IMR-90 (cell line): ENCODE measurements around the gene GGTA1. TPM values are rescaled to one million over a fixed set of nuclear protein-coding genes. Genes with fewer than 3 reads are reported as not detected.

Source experiments
- ATAC-seq: fragments of 200-7000 bp; cut with Tn5 transposase; 2 replicates; pipeline ENCODE4 v1.9.1; 2020; ENCODE audit warnings: low read depth, mild to moderate bottlenecking, moderate library complexity
- BruUV-seq: library from RNA; stranded (reverse); fragments of 400-500 nt; replicated peaks from 2 replicates; lab custom pipeline; 2021; lab: Mats Ljungman, UMichigan
- CTCF ChIA-PET: fragments of 300-600 bp; formaldehyde crosslinking; extraction: SDS; loops from one replicate; lab custom pipeline; 2021; ENCODE audit warnings: antibody characterized with exemption; lab: Yijun Ruan, JAX
- POLR2A ChIA-PET: fragments of 300-600 bp; sonication (Branson Sonifier 250); formaldehyde crosslinking; loops from one replicate; lab custom pipeline; 2022; ENCODE audit warnings: antibody characterized with exemption; ENCODE audit not compliant: unreplicated experiment; lab: Charles Lee
- DNase-seq: peaks from one replicate; pipeline ENCODE4 v3.0.0; 2013
- H2AFZ ChIP-seq: replicated peaks from 2 replicates; pipeline ENCODE3; 2013; ENCODE audit warnings: low read length, mild to moderate bottlenecking; ENCODE audit not compliant: poor library complexity
- H2AK5ac ChIP-seq: 2 replicates; pipeline ENCODE4 v1.6.1; 2013; ENCODE audit warnings: low read depth, low read length, inconsistent platforms
- H2AK9ac ChIP-seq: replicated peaks from 2 replicates; pipeline ENCODE3; 2013; ENCODE audit warnings: mild to moderate bottlenecking, low read depth, low read length, moderate library complexity; ENCODE audit not compliant: poor library complexity
- H2BK120ac ChIP-seq: 2 replicates; pipeline ENCODE4 v1.6.1; 2013; ENCODE audit warnings: low read depth, low read length, inconsistent platforms
- H2BK15ac ChIP-seq: 3 replicates; pipeline ENCODE4 v1.6.1; 2013; ENCODE audit warnings: low read depth, low read length, inconsistent platforms
- H2BK20ac ChIP-seq: 2 replicates; pipeline ENCODE4 v1.6.1; 2013; ENCODE audit warnings: low read depth, mild to moderate bottlenecking, inconsistent platforms, low read length, moderate library complexity
- H2BK5ac ChIP-seq: 2 replicates; pipeline ENCODE4 v1.6.1; 2013; ENCODE audit warnings: mild to moderate bottlenecking, low read depth, low read length, inconsistent platforms; ENCODE audit not compliant: poor library complexity, severe bottlenecking
- H3K14ac ChIP-seq: replicated peaks from 2 replicates; pipeline ENCODE4 v1.6.1; 2013; ENCODE audit warnings: low read depth, low read length, inconsistent platforms
- H3K18ac ChIP-seq: 2 replicates; pipeline ENCODE4 v1.6.1; 2013; ENCODE audit warnings: low read depth, low read length, control low read depth
- H3K23ac ChIP-seq: 2 replicates; pipeline ENCODE4 v1.6.1; 2013; ENCODE audit warnings: low read depth, low read length, inconsistent platforms
- H3K27ac ChIP-seq: 2 replicates; pipeline ENCODE4 v1.5.1; 2013; ENCODE audit warnings: mild to moderate bottlenecking, control low read depth, low read length; ENCODE audit not compliant: insufficient read depth
- H3K27me3 ChIP-seq: 2 replicates; pipeline ENCODE4 v1.6.1; 2013; ENCODE audit warnings: low read length; ENCODE audit not compliant: control insufficient read depth, insufficient read depth
- H3K36me3 ChIP-seq: 2 replicates; pipeline ENCODE4 v1.6.1; 2013; ENCODE audit warnings: low read length, mixed read lengths; ENCODE audit not compliant: control insufficient read depth, insufficient read depth
- H3K4ac ChIP-seq: 2 replicates; pipeline ENCODE4 v1.6.1; 2013; ENCODE audit warnings: low read depth, low read length, inconsistent platforms
- H3K4me1 ChIP-seq: 2 replicates; pipeline ENCODE4 v1.6.1; 2013; ENCODE audit warnings: low read length, mixed read lengths; ENCODE audit not compliant: control insufficient read depth, insufficient read depth
- H3K4me2 ChIP-seq: 2 replicates; pipeline ENCODE4 v1.6.1; 2013; ENCODE audit warnings: low read depth, mild to moderate bottlenecking, control low read depth, low read length, moderate library complexity
- H3K4me3 ChIP-seq: 2 replicates; pipeline ENCODE4 v1.5.1; 2013; ENCODE audit warnings: low read depth, mild to moderate bottlenecking, control low read depth, low read length, moderate library complexity; ENCODE audit not compliant: insufficient read depth
- H3K56ac ChIP-seq: 2 replicates; pipeline ENCODE4 v1.6.1; 2013; ENCODE audit warnings: low read length, inconsistent platforms; ENCODE audit not compliant: insufficient read depth; ENCODE audit errors: extremely low read depth
- H3K79me1 ChIP-seq, 2 experiments: 2 replicates each; pipeline ENCODE4 v1.6.1; 2013; ENCODE audit warnings: low read length in 2 of 2, inconsistent platforms in 1 of 2, low read depth in 1 of 2
- H3K9ac ChIP-seq: 2 replicates; pipeline ENCODE4 v1.6.1; 2013; ENCODE audit warnings: low read depth, low read length, control low read depth
- H3K9me1 ChIP-seq: 2 replicates; pipeline ENCODE4 v1.6.1; 2013; ENCODE audit warnings: low read length, inconsistent platforms; ENCODE audit not compliant: insufficient read depth
- H3K9me3 ChIP-seq: 2 replicates; pipeline ENCODE4 v1.6.1; 2013; ENCODE audit warnings: low read length; ENCODE audit not compliant: control insufficient read depth, insufficient read depth
- H4K20me1 ChIP-seq: 2 replicates; pipeline ENCODE4 v1.6.1; 2013; ENCODE audit warnings: low read length, inconsistent platforms; ENCODE audit not compliant: insufficient read depth
- H4K5ac ChIP-seq: 2 replicates; pipeline ENCODE4 v1.6.1; 2013; ENCODE audit warnings: mild to moderate bottlenecking, low read depth, low read length, control low read depth
- H4K8ac ChIP-seq, 2 experiments: 2 replicates each; pipeline ENCODE4 v1.6.1; 2013; ENCODE audit warnings: low read depth in 2 of 2, low read length in 2 of 2, control low read depth in 1 of 2, inconsistent platforms in 1 of 2
- H4K91ac ChIP-seq: 2 replicates; pipeline ENCODE4 v1.6.1; 2013; ENCODE audit warnings: low read depth, low read length, inconsistent platforms; ENCODE audit not compliant: insufficient read depth
- BHLHE40 ChIP-seq: fragments of 150-350 bp; IDR thresholded peaks from 2 replicates; pipeline ENCODE4 v1.6.1; 2016; ENCODE audit warnings: mild to moderate bottlenecking, low read depth, low read length
- CEBPB ChIP-seq: IDR thresholded peaks from 2 replicates; pipeline ENCODE4 v1.6.1; 2012; ENCODE audit warnings: low read depth, low read length, improper control_type of control experiment
- CHD1 ChIP-seq: IDR thresholded peaks from 2 replicates; pipeline ENCODE4 v1.6.1; 2012; ENCODE audit warnings: low read depth, low read length, improper control_type of control experiment
- CTCF ChIP-seq: conservative IDR thresholded peaks from 2 replicates; pipeline ENCODE4 v1.5.1; 2012; ENCODE audit warnings: mild to moderate bottlenecking, low read depth, low read length, improper control_type of control experiment
- ELK1 ChIP-seq: fragments of 150-350 bp; IDR thresholded peaks from 2 replicates; pipeline ENCODE4 v1.6.1; 2016; ENCODE audit warnings: low read depth, mild to moderate bottlenecking, low read length, moderate library complexity, borderline replicate concordance
- FOS ChIP-seq: fragments of 150-350 bp; IDR thresholded peaks from 2 replicates; pipeline ENCODE4 v1.6.1; 2016; ENCODE audit warnings: low read depth, low read length
- MAFK ChIP-seq: IDR thresholded peaks from 2 replicates; pipeline ENCODE4 v1.6.1; 2012; ENCODE audit warnings: low read depth, low read length, improper control_type of control experiment
- MAZ ChIP-seq: IDR thresholded peaks from 2 replicates; pipeline ENCODE4 v1.6.1; 2012; ENCODE audit warnings: low read depth, mild to moderate bottlenecking, low read length, improper control_type of control experiment, moderate library complexity, borderline replicate concordance
- MXI1 ChIP-seq: IDR thresholded peaks from 2 replicates; pipeline ENCODE4 v1.6.1; 2012; ENCODE audit warnings: low read depth, mild to moderate bottlenecking, low read length, moderate library complexity, borderline replicate concordance
- NFE2L2 ChIP-seq: fragments of 150-350 bp; IDR thresholded peaks from 2 replicates; pipeline ENCODE4 v1.6.1; 2016; ENCODE audit warnings: low read depth, mild to moderate bottlenecking, low read length
- POLR2A ChIP-seq: IDR thresholded peaks from 2 replicates; pipeline ENCODE4 v1.6.1; 2012; ENCODE audit warnings: mild to moderate bottlenecking, low read depth, low read length
- RAD21 ChIP-seq: IDR thresholded peaks from 2 replicates; pipeline ENCODE4 v1.6.1; 2012; ENCODE audit warnings: low read length, improper control_type of control experiment
- RCOR1 ChIP-seq: IDR thresholded peaks from 2 replicates; pipeline ENCODE4 v1.6.1; 2012; ENCODE audit warnings: mild to moderate bottlenecking, low read length, improper control_type of control experiment; ENCODE audit not compliant: insufficient replicate concordance
- RFX5 ChIP-seq: IDR thresholded peaks from 2 replicates; pipeline ENCODE4 v1.8.0; 2012; ENCODE audit warnings: low read depth, mild to moderate bottlenecking, low read length, moderate library complexity
- SMC3 ChIP-seq: fragments of 150-350 bp; IDR thresholded peaks from 2 replicates; pipeline ENCODE4 v1.6.1; 2016; ENCODE audit warnings: low read depth, mild to moderate bottlenecking, antibody characterized with exemption, low read length, moderate library complexity
- USF2 ChIP-seq: fragments of 150-350 bp; IDR thresholded peaks from 2 replicates; pipeline ENCODE4 v1.6.1; 2017; ENCODE audit warnings: mild to moderate bottlenecking, antibody characterized with exemption, low read length, low read depth
- WGBS, 2 experiments: methylation state at CpG; one replicate each; pipeline versions ENCODE4 v1.1.5 to v1.1.7; 2013; ENCODE audit warnings: missing lambda C conversion rate in 2 of 2; ENCODE audit not compliant: insufficient read length in 1 of 2; ENCODE audit errors: extremely low coverage in 2 of 2; 5-methylcytosine and 5-hydroxymethylcytosine counted together
- dilution Hi-C: fragments of 300-500 bp; cut with HindIII; formaldehyde crosslinking; loops from one replicate; pipeline ENCODE4 v1.14.3; 2018; ENCODE audit warnings: low sequenced_read_pairs; ENCODE audit not compliant: unreplicated experiment
- in situ Hi-C: fragments of 300-500 bp; cut with MboI; formaldehyde crosslinking; loops from 3 replicates; pipeline ENCODE4 v1.14.3; 2019; ENCODE audit warnings: low sequenced_read_pairs, inconsistent platforms, mixed read lengths
- intact Hi-C: fragments of 100-400 bp; cut with micrococcal nuclease; formaldehyde crosslinking; loops from 2 replicates; pipeline ENCODE4 v1.10.0; 2022
- polyA plus RNA-seq, 3 experiments: library from polyadenylated mRNA; depleted of rRNA; stranded (reverse); fragments of >200 nt; gene quantifications; 2 replicates each; pipeline ENCODE4 v1.2.3, GENCODE V29; 2012; ENCODE audit warnings: low replicate concordance in 1 of 3
- total RNA-seq: library from RNA; depleted of rRNA; stranded (reverse); fragments of >200 nt; gene quantifications from 2 replicates; pipeline ENCODE4 v1.2.3, GENCODE V29; 2012

The GGTA1 gene
- total and polyA plus RNA-seq, 2 of the 4 experiments (the other 2 are of a cell fraction) = not detected

- no peak overlapping the region for H3K9ac ChIP-seq
- no CpG with 5 or more reads among the region's 8 CpGs for WGBS, 2 experiments
- H4K5ac ChIP-seq = no peak overlapping the region
- dilution Hi-C loops = no loop called here
- CTCF ChIA-PET = interaction anchor here (0.8 kb wide), 1 partner anchor 17 kb away, joined by 3 read pairs; no protein-coding TSS in a partner anchor
- no peak overlapping the region for H2BK5ac ChIP-seq
- 0 out of 2 replicates have a peak, but pooled peaks cover 5% of the 10 kb centered on the region for H3K9me1 ChIP-seq
- intact Hi-C loops = no loop called here
- in situ Hi-C loops = no loop called here
- no peak overlapping the region for H4K8ac ChIP-seq
- H3K4me2 ChIP-seq = no peak overlapping the region
- H2BK15ac ChIP-seq = no peak overlapping the region
- H2BK20ac ChIP-seq = no peak overlapping the region
- TF ChIP-seq BHLHE40 (no peak), RCOR1 (no peak), POLR2A (no peak), RFX5 (no peak), CTCF (no peak), ELK1 (no peak), MAFK (no peak), MXI1 (no peak), CHD1 (no peak), SMC3 (no peak), RAD21 (no peak), NFE2L2 (no peak), FOS (no peak), USF2 (no peak), MAZ (no peak), CEBPB (no peak)
- no peak for ATAC-seq
- no peak overlapping the region for H3K4me3 ChIP-seq
- no peaks in the 10 kb centered on the region for H3K36me3 ChIP-seq
- no peak overlapping the region for H3K14ac ChIP-seq
- peaks cover 47% of the 10 kb centered on the region for H3K27me3 ChIP-seq
- no peak for DNase-seq
- BruUV-seq = no TSS peak
- H3K56ac ChIP-seq = no peak overlapping the region
- no peak overlapping the region for H2BK120ac ChIP-seq
- H3K79me1 ChIP-seq = no peaks in the 10 kb centered on the region
- no peak overlapping the region for H3K18ac ChIP-seq
- POLR2A ChIA-PET = no interaction called here
- no peak overlapping the region for H3K27ac ChIP-seq
- H3K4me1 ChIP-seq = no peaks in the 10 kb centered on the region
- H3K4ac ChIP-seq = no peak overlapping the region
- H3K23ac ChIP-seq = no peak overlapping the region
- no peaks in the 10 kb centered on the region for H4K20me1 ChIP-seq
- no peak overlapping the region for H2AK9ac ChIP-seq
- H2AK5ac ChIP-seq = no peak overlapping the region
- no peak overlapping the region for H2AFZ ChIP-seq
- H4K91ac ChIP-seq = no peak overlapping the region
- no peaks in the 10 kb centered on the region for H3K9me3 ChIP-seq
Observed at GRCh38 chr9:121455527-121456239, 44.0 kb downstream of the GGTA1 start.
